WERI-Rb-1 (cell line): Measurements from ENCODE around the gene SLC12A8.

Source experiments
- DNase-seq: peaks from one replicate; pipeline ENCODE4 v3.0.0-alpha.2; 2020
- H3K27ac ChIP-seq: fragments of 250-450 bp; sonication (Bioruptor Pico); 2 replicates; pipeline ENCODE4 v1.5.1; 2020; ENCODE audit warnings: mild to moderate bottlenecking, moderate library complexity
- H3K27me3 ChIP-seq: fragments of 250-450 bp; sonication (Bioruptor Pico); 2 replicates; pipeline ENCODE4 v1.5.1; 2021; ENCODE audit warnings: mild to moderate bottlenecking, low read depth, moderate library complexity; ENCODE audit not compliant: insufficient read depth, severe bottlenecking
- H3K36me3 ChIP-seq: fragments of 250-450 bp; sonication (Bioruptor Pico); 2 replicates; pipeline ENCODE4 v1.5.1; 2020; ENCODE audit warnings: mild to moderate bottlenecking, moderate library complexity
- H3K4me3 ChIP-seq: 2 replicates; pipeline ENCODE4 v1.5.1; 2011; ENCODE audit warnings: low read depth, mild to moderate bottlenecking, control low read depth, low read length
- H3K9me3 ChIP-seq: fragments of 250-450 bp; sonication (Bioruptor Pico); 2 replicates; pipeline ENCODE4 v1.5.1; 2021; ENCODE audit warnings: mild to moderate bottlenecking, moderate library complexity; ENCODE audit not compliant: severe bottlenecking
- CTCF ChIP-seq: IDR thresholded peaks from 2 replicates; pipeline ENCODE4 v1.5.1; 2011; ENCODE audit warnings: low read depth, mild to moderate bottlenecking, control low read depth, inconsistent platforms, low read length

Gene SLC12A8

GRCh38 chr3:125189378-125190165, 23.0 kb downstream of the SLC12A8 start:
- Histone ChIP-seq H3K27ac (no peak overlapping the region), H3K4me3 (no peak overlapping the region), H3K36me3 (peaks cover 21% of the 10 kb centered on the region), H3K9me3 (no peaks in the 10 kb centered on the region), H3K27me3 (no peaks in the 10 kb centered on the region)
- TF ChIP-seq CTCF = no peak
- DNase-seq = no peak

- Histone ChIP-seq H3K27ac (no peak overlapping the region), H3K9me3 (no peaks in the 10 kb centered on the region), H3K27me3 (no peaks in the 10 kb centered on the region), H3K36me3 (peaks cover 28% of the 10 kb centered on the region), H3K4me3 (no peak overlapping the region)
- no peak for TF ChIP-seq CTCF
- no peak for DNase-seq
Observed at GRCh38 chr3:125188955-125189354, 23.6 kb downstream of the SLC12A8 start.

GRCh38 chr3:125187599-125187910, 25.0 kb downstream of the SLC12A8 start:
- peaks cover 28% of the 10 kb centered on the region for H3K36me3 ChIP-seq
- no peaks in the 10 kb centered on the region for H3K9me3 ChIP-seq
- DNase-seq = no peak
- H3K27me3 ChIP-seq = no peaks in the 10 kb centered on the region
- TF ChIP-seq CTCF = no peak
- no peak overlapping the region for H3K4me3 ChIP-seq
- peak overlapping the region; percentile 53; the same call in 1 of the 2 replicates for H3K27ac ChIP-seq

GRCh38 chr3:125186800-125187598, 25.5 kb downstream of the SLC12A8 start:
- no peak for DNase-seq
- Histone ChIP-seq H3K27ac (peak overlapping the region; percentile 53; the same call in 1 of the 2 replicates), H3K9me3 (no peaks in the 10 kb centered on the region), H3K4me3 (no peak overlapping the region), H3K36me3 (peaks cover 28% of the 10 kb centered on the region), H3K27me3 (no peaks in the 10 kb centered on the region)
- TF ChIP-seq CTCF = no peak

GRCh38 chr3:125186261-125186787, 26.2 kb downstream of the SLC12A8 start:
- no peaks in the 10 kb centered on the region for H3K27me3 ChIP-seq
- peak; percentile 46 for DNase-seq
- peak overlapping the region; percentile 14; the same call in 1 of the 2 replicates for H3K27ac ChIP-seq
- no peaks in the 10 kb centered on the region for H3K9me3 ChIP-seq
- no peak for TF ChIP-seq CTCF
- no peak overlapping the region for H3K4me3 ChIP-seq
- H3K36me3 ChIP-seq = peaks cover 28% of the 10 kb centered on the region
